GM21529 (cell line): Measurements from ENCODE around the gene PPBP.
"Not testable (repeated sequence)": the region's sequence is repeated elsewhere in the genome, so short reads cannot be mapped to it uniquely, and the experiment has no call there.

Experiments
- ATAC-seq: cut with Tn5 transposase; IDR thresholded peaks from one replicate; pipeline ENCODE4 v1.9.1; 2021; ENCODE audit not compliant: unreplicated experiment

The PPBP gene

GRCh38 chr4:73950376-73950920 lies 37.5 kb downstream of the PPBP start:
- ATAC-seq, result not testable (repeated sequence)

DNA sequence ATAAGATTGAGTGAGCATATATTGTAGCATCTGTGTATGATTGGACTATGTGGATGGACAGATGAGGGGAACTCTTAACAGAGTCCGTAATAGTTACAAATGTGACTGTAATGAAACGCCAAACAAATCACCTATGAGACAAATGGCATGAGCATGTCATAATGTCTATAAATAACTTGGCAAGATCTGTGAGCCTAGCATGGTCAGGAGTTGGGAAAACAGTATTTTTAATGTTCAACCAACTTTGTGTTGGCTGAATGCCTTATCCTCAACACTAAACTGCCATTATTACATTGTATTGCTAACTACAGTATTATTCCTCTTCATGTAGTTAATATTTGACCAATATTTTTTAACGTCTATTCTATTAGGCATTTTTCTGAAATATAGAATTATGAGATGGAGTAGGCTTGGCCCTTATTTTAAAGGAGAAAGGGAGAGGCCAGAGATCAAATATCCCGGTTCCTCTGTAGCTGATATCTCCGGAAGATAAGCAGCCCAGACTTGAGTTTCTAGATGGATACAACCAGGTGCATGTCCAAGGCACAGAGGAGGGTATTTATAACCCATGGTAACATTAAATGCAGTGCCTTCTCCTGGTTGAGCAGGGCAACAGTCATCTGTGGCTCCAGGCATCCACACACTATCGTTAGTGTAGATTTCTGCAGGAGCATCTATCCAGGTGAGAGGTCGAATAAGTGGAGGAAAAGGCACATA lies 38.8 kb downstream of the PPBP start:
- ATAC-seq, result no peak

DNA sequence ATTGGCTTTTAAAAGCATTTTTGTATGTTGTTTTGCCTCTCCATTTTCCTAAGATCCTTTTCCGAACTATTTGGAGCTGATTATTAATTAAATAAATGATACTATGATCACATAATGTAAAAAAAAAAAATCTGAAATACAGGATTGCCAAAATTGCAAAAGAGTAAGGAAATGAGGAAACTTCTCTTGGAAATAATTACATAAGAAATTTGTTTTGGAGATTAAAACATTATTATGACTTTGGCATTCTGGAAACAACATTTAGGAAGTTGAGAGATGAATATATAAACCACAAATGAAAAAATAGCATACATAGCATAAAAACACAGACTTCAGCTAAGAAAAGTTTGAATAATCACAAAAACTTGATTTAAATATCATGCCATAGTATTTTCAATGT lies 39.7 kb downstream of the PPBP start:
- ATAC-seq, result no peak

DNA sequence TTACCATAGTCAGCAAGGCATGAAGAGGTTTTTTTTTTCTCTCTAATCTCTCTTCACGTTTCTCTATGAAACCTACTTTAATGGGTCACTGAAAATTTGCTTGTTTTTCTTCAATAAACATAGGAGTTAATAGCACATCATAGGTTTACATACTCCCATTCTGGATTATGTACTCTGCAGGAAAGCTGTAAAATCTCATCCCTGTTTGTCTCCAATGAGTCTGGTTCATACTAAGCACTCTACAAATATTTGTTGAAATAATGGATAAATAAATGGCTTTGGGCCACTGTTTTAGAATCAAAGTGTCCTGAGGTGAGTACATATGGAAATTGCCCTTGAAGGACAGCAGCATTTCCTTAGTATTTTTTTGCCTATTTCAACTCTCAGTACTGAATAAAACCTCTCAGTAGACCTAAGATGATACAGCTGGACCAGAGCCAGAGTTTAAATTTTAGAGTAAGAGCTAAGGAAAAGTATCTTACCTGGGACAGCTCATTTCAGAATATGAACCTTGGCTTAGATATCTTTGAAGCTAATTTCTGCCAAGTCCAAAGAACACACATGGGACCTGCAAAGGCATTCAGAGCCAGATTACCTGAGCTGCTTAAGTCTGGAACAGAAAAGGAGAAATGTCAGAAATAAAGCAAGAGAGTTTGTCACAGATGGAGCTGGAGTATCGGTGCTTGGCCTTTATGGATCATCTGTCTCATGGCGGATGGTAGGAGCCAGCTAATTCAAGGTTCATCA lies 40.6 kb downstream of the PPBP start:
- ATAC-seq, result no peak

DNA sequence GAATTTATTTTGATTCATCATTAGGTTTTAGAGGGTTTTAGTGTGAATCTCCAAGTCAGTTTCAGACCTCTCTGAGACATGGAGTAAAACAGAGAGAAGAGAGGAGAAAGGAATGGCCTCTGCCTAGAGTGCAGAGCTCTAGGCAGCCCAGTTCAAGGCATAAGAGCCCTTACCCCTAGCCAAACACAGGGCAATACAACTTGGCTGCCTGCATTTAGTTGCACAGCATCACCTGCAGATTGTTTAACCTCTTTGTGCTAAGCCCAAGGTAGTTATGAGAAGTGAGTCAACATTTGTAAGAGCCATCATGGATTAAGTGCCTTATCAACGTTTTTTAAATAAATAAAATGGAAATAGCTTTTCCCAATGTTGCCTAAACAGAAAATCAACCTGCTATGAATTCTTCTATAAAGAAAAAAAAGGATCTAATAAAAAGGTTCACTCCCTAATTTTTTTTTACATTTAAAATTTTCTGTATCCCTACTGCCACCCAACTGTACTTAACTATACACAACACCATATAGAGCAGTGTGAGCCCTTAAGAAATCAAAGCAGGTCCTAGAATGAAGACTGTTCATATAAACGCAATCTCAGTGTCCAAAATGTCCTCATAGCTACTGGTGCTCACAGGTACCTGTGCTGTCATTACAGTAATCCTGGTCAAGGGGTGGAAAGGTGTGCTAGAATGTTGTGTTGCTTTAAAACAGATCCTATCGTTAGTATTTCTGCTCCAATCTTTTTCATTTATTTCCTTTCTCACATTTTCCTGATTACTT lies 42.1 kb downstream of the PPBP start:
- no peak for ATAC-seq

- no peak for ATAC-seq
Observed at GRCh38 chr4:73945140-73945539, 42.9 kb downstream of the PPBP start.

DNA sequence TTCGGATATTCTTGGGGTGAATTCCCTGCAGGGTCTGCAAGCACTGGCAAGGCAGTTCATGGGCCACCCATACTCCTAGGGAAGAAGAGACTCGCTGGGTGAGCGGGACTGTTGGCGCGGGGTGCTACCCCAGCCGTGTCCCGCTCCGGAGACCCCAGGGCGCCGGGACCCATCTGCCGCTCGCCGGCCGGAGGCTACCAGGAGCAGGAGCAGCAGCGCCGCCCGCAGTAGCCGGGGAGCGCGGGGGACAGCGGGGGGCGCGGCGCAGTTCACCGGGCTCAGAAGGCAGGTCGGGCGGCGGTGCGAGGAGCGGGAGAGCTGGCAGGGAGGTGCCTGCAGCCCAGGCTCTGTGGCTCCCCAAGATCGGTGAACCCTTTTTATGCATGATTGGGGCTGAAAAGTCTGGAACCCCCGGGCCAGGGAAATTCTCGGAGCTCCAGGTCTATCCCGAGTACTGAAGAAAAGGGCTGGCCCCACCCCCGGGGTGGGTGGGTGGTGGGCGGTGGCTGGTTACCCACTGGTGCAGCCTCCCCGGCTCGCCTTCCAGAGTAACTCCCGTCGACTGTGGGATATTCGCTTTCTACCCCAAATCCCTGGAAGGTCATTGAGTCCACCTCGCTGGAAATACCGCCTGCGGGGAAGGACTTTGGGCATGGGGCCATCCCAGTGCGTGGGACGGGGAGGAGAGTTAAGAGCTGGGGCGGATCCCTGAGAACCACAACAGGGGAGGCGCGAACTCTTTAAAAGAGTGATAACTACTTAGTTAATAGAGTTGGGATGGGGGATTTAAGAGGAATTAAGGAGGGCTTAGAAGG lies 43.7 kb downstream of the PPBP start:
- ATAC-seq, result no peak

DNA sequence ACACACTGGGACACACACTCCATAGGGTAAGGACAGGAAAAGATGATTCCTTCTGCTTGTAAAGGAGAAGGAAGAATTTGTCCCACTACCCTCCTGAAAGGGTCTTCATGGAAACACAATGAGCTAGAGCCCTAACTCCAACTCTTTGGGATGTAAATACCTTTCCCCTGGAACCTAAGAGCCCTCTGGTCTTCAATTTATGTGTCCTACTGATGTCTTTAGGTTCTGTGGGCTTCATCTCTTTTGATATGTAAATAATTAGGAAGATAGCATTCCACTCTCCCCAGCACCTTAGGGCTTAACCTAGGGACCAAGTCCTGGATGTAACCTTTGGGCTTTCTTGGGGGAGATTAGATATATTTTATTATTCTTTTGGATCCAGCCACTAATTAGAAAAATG lies 44.4 kb downstream of the PPBP start:
- no peak for ATAC-seq

DNA sequence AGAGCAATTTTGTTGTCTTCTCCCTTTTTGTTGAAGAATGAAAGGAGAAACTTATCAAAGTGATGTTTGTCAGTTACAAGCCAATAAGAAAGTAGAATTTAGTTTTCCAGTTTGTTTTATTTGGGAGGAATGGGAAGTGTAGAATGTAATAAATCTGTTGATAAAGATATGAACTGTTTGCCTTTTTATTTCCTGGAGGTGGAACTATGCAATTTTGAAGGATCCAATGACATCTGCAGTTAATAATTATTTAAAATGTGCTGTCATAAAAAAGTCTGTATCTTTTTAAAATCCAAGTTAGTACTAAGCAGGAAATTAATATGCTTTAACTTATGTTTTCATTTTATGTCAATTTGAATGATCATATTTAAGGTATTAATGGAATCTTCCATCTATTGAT lies 51.0 kb downstream of the PPBP start:
- ATAC-seq, result no peak
